Hair follicular keratinocyte (primary cell): Measurements from ENCODE around the gene CCDC83. TPM values are rescaled to one million over a fixed set of nuclear protein-coding genes. Genes with fewer than 3 reads are reported as not detected.

Source experiments
- total RNA-seq: library from RNA; depleted of rRNA; stranded (reverse); fragments of >200 nt; gene quantifications from 2 replicates; pipeline ENCODE4 v1.2.3, GENCODE V29; 2015

CCDC83 gene
- total RNA-seq: not detected in 2 replicates

GRCh38 chr11:85855341-85855656 is at the start of gene CCDC83:
Gene CCDC83 (plus strand): TSS chr11:85855383. CDS start chr11:85865124, 9,741 bp downstream.

GRCh38 chr11:85810871-85811611 is 44.1 kb upstream of the CCDC83 start, which contains the start of gene SYTL2:
Gene SYTL2 (minus strand): TSS chr11:85811141. CDS start chr11:85757725, 53,416 bp downstream.

Other genes starting within 250 kb of the CCDC83 start
- gene DLG2, start 228.0 kb upstream of the CCDC83 start, total RNA-seq: 0.08 TPM in 1 of 2 replicates, not detected in the other
- gene TMEM126B, start 226.8 kb upstream of the CCDC83 start, total RNA-seq: 62.4 and 72.0 TPM in 2 replicates
- gene TMEM126A, start 207.4 kb upstream of the CCDC83 start, total RNA-seq: 38.1 and 41.8 TPM in 2 replicates
- gene CREBZF, start 190.3 kb upstream of the CCDC83 start, total RNA-seq: 14.0 and 16.6 TPM in 2 replicates
- gene CCDC89, start 169.2 kb upstream of the CCDC83 start, total RNA-seq: 0.70 and 0.76 TPM in 2 replicates
- gene SYTL2, start 44.2 kb upstream of the CCDC83 start, total RNA-seq: 0.39 and 1.7 TPM in 2 replicates
- 98.4 and 108 TPM in 2 replicates for gene PICALM, start 213.7 kb downstream of the CCDC83 start, total RNA-seq